Liver (tissue), 3 donors: Measurements from ENCODE around the gene ACVR1.

Source experiments
- GABPA ChIP-seq, 2 donors: IDR thresholded peaks in 1 of 2; conservative IDR thresholded peaks in 1 of 2; 2 replicates each; pipeline ENCODE4 v1.6.1; 2016; ENCODE audit warnings: antibody characterized with exemption in 2 of 2, mild to moderate bottlenecking in 1 of 2, moderate library complexity in 1 of 2
- TAF1 ChIP-seq: conservative IDR thresholded peaks from 2 replicates; pipeline ENCODE4 v1.6.1; 2016; ENCODE audit warnings: antibody characterized with exemption, mild to moderate bottlenecking
- TF ChIP-seq, protein P1 (sequence below): fragments of 150-350 bp; IDR thresholded peaks from 2 replicates; pipeline ENCODE4 v1.5.1; 2017; ENCODE audit warnings: improper control_type of control experiment, low read depth, low read length; ENCODE audit not compliant: missing input control
- TF ChIP-seq, protein P2 (sequence below): IDR thresholded peaks from 2 replicates; pipeline ENCODE4 v1.6.1; 2016; ENCODE audit warnings: antibody characterized with exemption
- TF ChIP-seq, protein P3 (sequence below): IDR thresholded peaks from 2 replicates; pipeline ENCODE4 v1.6.1; 2016; ENCODE audit warnings: antibody characterized with exemption, mild to moderate bottlenecking
- donor health status: healthy.
- donor health status: healthy.

DNA sequence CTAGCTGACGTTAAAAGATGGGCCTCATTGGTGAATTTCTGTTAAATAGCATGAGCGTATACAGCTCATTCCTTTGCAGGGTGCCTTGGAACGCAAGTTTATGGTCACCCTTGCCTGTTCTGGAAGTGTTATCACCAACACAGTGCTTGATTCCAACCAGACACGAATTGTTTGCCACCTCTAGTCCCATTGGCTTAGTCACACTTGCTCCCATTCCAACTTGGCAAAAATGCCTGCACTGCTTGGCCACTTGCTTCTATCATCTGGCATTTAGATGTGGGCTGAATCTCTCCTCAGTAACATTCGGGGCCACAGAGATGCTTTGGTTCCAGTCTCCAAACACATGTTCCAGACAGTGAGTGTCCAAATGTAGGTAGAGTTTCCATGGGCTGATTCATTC is 27.5 kb upstream of the ACVR1 start:
- TF ChIP-seq, protein P1, sequence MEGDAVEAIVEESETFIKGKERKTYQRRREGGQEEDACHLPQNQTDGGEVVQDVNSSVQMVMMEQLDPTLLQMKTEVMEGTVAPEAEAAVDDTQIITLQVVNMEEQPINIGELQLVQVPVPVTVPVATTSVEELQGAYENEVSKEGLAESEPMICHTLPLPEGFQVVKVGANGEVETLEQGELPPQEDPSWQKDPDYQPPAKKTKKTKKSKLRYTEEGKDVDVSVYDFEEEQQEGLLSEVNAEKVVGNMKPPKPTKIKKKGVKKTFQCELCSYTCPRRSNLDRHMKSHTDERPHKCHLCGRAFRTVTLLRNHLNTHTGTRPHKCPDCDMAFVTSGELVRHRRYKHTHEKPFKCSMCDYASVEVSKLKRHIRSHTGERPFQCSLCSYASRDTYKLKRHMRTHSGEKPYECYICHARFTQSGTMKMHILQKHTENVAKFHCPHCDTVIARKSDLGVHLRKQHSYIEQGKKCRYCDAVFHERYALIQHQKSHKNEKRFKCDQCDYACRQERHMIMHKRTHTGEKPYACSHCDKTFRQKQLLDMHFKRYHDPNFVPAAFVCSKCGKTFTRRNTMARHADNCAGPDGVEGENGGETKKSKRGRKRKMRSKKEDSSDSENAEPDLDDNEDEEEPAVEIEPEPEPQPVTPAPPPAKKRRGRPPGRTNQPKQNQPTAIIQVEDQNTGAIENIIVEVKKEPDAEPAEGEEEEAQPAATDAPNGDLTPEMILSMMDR, result no peak
- TF ChIP-seq GABPA (IDR thresholded peaks at IDR 0.05 in 1 of 2, conservative IDR thresholded peaks at IDR 0.05 in 1 of 2) (no peak), TAF1 (no peak)
- TF ChIP-seq, protein P2, sequence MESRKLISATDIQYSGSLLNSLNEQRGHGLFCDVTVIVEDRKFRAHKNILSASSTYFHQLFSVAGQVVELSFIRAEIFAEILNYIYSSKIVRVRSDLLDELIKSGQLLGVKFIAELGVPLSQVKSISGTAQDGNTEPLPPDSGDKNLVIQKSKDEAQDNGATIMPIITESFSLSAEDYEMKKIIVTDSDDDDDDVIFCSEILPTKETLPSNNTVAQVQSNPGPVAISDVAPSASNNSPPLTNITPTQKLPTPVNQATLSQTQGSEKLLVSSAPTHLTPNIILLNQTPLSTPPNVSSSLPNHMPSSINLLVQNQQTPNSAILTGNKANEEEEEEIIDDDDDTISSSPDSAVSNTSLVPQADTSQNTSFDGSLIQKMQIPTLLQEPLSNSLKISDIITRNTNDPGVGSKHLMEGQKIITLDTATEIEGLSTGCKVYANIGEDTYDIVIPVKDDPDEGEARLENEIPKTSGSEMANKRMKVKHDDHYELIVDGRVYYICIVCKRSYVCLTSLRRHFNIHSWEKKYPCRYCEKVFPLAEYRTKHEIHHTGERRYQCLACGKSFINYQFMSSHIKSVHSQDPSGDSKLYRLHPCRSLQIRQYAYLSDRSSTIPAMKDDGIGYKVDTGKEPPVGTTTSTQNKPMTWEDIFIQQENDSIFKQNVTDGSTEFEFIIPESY, result no peak
- TF ChIP-seq, protein P3, sequence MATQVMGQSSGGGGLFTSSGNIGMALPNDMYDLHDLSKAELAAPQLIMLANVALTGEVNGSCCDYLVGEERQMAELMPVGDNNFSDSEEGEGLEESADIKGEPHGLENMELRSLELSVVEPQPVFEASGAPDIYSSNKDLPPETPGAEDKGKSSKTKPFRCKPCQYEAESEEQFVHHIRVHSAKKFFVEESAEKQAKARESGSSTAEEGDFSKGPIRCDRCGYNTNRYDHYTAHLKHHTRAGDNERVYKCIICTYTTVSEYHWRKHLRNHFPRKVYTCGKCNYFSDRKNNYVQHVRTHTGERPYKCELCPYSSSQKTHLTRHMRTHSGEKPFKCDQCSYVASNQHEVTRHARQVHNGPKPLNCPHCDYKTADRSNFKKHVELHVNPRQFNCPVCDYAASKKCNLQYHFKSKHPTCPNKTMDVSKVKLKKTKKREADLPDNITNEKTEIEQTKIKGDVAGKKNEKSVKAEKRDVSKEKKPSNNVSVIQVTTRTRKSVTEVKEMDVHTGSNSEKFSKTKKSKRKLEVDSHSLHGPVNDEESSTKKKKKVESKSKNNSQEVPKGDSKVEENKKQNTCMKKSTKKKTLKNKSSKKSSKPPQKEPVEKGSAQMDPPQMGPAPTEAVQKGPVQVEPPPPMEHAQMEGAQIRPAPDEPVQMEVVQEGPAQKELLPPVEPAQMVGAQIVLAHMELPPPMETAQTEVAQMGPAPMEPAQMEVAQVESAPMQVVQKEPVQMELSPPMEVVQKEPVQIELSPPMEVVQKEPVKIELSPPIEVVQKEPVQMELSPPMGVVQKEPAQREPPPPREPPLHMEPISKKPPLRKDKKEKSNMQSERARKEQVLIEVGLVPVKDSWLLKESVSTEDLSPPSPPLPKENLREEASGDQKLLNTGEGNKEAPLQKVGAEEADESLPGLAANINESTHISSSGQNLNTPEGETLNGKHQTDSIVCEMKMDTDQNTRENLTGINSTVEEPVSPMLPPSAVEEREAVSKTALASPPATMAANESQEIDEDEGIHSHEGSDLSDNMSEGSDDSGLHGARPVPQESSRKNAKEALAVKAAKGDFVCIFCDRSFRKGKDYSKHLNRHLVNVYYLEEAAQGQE, result no peak
